ENCODE data around the gene MBP. TPM values are rescaled to one million over a fixed set of nuclear protein-coding genes. Genes with fewer than 3 reads are reported as not detected.

MBP gene
- total RNA-seq, 2 donors from 2014 or later = 41.7 to 42.2 TPM

GRCh38 chr18:76997951-76998808 lies 134.4 kb downstream of the MBP start:
- H3K9me3 ChIP-seq = no peaks in the 10 kb centered on the region
- no peak for ATAC-seq (ENCODE audit: insufficient number of reproducible peaks, low FRiP score, low read depth)
- H3K36me3 ChIP-seq = no peaks in the 10 kb centered on the region
- H3K27me3 ChIP-seq (replicated peaks; ENCODE audit: insufficient read depth) = no peaks in the 10 kb centered on the region
- DNase-seq (ENCODE audit: low spot score) = no peak
- no peak overlapping the region for H3K27ac ChIP-seq
- H3K4me3 ChIP-seq = no peak overlapping the region
- peaks cover 0 to 4% of the 10 kb centered on the region in 2 donors for H3K4me1 ChIP-seq (ENCODE audit: control insufficient read depth in 1 of 2, low read depth in 2 of 2)
- TF ChIP-seq, protein P1, sequence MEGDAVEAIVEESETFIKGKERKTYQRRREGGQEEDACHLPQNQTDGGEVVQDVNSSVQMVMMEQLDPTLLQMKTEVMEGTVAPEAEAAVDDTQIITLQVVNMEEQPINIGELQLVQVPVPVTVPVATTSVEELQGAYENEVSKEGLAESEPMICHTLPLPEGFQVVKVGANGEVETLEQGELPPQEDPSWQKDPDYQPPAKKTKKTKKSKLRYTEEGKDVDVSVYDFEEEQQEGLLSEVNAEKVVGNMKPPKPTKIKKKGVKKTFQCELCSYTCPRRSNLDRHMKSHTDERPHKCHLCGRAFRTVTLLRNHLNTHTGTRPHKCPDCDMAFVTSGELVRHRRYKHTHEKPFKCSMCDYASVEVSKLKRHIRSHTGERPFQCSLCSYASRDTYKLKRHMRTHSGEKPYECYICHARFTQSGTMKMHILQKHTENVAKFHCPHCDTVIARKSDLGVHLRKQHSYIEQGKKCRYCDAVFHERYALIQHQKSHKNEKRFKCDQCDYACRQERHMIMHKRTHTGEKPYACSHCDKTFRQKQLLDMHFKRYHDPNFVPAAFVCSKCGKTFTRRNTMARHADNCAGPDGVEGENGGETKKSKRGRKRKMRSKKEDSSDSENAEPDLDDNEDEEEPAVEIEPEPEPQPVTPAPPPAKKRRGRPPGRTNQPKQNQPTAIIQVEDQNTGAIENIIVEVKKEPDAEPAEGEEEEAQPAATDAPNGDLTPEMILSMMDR (IDR thresholded peaks at IDR 0.05) = no peak

DNA sequence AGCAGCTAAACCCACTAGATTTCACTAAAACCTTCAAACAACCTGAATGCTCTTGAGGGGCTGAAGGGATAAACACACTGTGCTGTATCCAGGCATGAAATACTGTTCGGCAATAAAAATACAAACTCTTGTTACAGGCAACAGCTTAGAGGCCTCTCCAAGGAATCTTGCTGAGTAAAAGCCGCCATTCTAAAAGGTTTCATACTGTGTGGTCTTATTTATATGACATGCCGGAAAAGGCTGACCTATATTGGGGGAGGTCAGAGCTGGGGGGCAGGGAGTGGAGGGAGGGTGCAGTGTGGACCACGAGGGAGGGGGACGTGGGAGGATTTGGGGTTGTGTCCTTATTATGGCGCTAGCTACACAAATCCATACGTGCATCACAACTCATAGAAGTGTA lies 136.2 kb downstream of the MBP start:
- H3K36me3 ChIP-seq = no peaks in the 10 kb centered on the region
- H3K4me3 ChIP-seq = no peak overlapping the region
- ATAC-seq (ENCODE audit: insufficient number of reproducible peaks, low FRiP score, low read depth) (no peak), DNase-seq (ENCODE audit: low spot score) (no peak)
- no peaks in the 10 kb centered on the region for H3K9me3 ChIP-seq
- TF ChIP-seq, protein P1 (IDR thresholded peaks at IDR 0.05) = no peak
- peaks cover 0 to 4% of the 10 kb centered on the region in 2 donors for H3K4me1 ChIP-seq (ENCODE audit: control insufficient read depth in 1 of 2, low read depth in 2 of 2)
- H3K27ac ChIP-seq = no peak overlapping the region
- H3K27me3 ChIP-seq (replicated peaks; ENCODE audit: insufficient read depth) = no peaks in the 10 kb centered on the region

- Histone ChIP-seq H3K36me3 (no peaks in the 10 kb centered on the region), H3K27ac (no peak overlapping the region), H3K9me3 (no peaks in the 10 kb centered on the region), H3K4me3 (no peak overlapping the region), H3K4me1 (ENCODE audit: control insufficient read depth in 1 of 2, low read depth in 2 of 2) (peaks cover 0 to 4% of the 10 kb centered on the region in 2 donors), H3K27me3 (replicated peaks; ENCODE audit: insufficient read depth) (no peaks in the 10 kb centered on the region)
- ATAC-seq (ENCODE audit: insufficient number of reproducible peaks, low FRiP score, low read depth) (no peak), DNase-seq (ENCODE audit: low spot score) (no peak)
- TF ChIP-seq, protein P1 (IDR thresholded peaks at IDR 0.05) = no peak
These were observed 136.7 kb downstream of the MBP start for GRCh38 chr18:76995896-76996295.

DNA sequence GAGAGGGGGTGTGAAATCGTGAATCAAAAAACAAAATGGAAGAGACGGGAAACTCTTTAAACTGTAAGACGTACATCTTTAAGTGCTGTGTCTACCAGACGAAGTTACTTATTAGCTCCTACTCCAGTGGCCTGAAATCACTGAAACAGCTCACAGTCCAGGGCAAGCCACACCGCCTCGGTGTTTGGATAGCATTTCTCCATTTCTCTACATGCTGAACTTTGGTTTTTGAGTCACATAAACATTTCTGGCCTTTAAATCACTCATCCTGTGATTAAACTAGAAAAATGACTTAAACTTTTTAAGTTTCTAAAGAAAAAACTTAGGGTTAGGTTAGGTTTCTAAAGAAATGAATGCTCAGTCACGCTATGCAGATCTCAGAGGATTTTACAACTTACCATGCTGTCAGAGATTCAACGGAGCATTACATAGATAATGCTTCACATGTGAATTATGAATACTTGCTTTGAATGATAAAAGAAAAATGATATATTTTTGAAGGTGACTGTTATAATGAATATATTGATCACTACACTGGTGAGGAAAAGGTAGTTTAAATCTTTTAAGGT lies 138.4 kb downstream of the MBP start:
- no peak for DNase-seq (ENCODE audit: low spot score)
- no peaks in the 10 kb centered on the region for H3K27me3 ChIP-seq (replicated peaks; ENCODE audit: insufficient read depth)
- no peak for ATAC-seq (ENCODE audit: insufficient number of reproducible peaks, low FRiP score, low read depth)
- no peaks in the 10 kb centered on the region for H3K36me3 ChIP-seq
- no peaks in the 10 kb centered on the region for H3K9me3 ChIP-seq
- H3K4me3 ChIP-seq = no peak overlapping the region
- no peaks in the 10 kb centered on the region for H3K4me1 ChIP-seq (ENCODE audit: control insufficient read depth in 1 of 2, low read depth in 2 of 2)
- H3K27ac ChIP-seq = no peak overlapping the region
- TF ChIP-seq, protein P1 (IDR thresholded peaks at IDR 0.05) = no peak

DNA sequence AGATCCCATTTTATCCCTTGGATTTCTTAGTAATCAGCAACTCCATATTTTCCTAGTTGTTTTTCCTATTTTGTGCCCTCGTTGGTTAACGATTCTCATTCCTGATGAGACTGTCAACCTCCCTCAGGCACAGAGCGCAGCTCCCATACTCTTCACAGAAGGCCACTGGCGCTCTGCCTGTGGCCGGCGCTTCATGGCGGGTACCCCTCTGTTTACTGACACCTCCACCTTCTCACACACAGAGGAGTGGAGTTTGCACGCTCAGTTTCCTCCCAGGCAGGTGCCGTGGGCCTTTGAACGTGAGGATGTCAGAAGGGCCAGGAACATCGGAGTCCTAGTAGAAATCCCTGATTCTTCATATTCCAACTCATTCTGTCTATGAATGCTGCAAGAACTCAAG lies 139.0 kb downstream of the MBP start:
- no peak for ATAC-seq (ENCODE audit: insufficient number of reproducible peaks, low FRiP score, low read depth)
- no peak overlapping the region for H3K27ac ChIP-seq
- H3K27me3 ChIP-seq (replicated peaks; ENCODE audit: insufficient read depth) = no peaks in the 10 kb centered on the region
- DNase-seq (ENCODE audit: low spot score) = no peak
- no peaks in the 10 kb centered on the region for H3K4me1 ChIP-seq (ENCODE audit: control insufficient read depth in 1 of 2, low read depth in 2 of 2)
- no peak overlapping the region for H3K4me3 ChIP-seq
- H3K36me3 ChIP-seq = no peaks in the 10 kb centered on the region
- H3K9me3 ChIP-seq = no peaks in the 10 kb centered on the region
- TF ChIP-seq, protein P1 (IDR thresholded peaks at IDR 0.05) = no peak

All from thoracic aorta (tissue), 2 donors.